DMS53 (cell line): ENCODE results near the gene OSTF1.
A peak's percentile ranks its signal among the peaks of the same experiment; 100 is the strongest.

ENCODE experiments used
- DNase-seq: peaks from one replicate; lab custom pipeline; 2025; lab: John Stamatoyannopoulos, UW

Gene OSTF1

DNA sequence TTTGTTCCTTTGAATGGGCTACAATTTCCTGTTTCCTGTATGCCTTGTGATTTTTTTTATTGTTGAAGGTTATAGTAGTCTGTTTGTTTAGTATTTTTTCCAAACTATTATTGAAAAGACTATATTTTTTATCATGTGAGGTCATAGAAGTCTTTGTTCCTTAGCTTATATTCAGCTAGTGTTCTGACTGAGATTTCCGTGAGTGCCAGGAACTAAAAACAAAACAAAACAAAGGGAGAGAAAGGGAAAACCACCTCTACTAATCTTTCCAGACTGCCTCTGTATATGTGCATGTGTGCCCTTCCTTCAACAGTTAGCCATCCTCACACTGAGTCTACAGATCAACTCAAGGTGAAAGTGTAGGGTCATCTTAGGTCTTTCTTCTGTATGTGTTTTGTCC is 79.0 kb downstream of the OSTF1 start:
- peak; percentile 8 for DNase-seq

DNA sequence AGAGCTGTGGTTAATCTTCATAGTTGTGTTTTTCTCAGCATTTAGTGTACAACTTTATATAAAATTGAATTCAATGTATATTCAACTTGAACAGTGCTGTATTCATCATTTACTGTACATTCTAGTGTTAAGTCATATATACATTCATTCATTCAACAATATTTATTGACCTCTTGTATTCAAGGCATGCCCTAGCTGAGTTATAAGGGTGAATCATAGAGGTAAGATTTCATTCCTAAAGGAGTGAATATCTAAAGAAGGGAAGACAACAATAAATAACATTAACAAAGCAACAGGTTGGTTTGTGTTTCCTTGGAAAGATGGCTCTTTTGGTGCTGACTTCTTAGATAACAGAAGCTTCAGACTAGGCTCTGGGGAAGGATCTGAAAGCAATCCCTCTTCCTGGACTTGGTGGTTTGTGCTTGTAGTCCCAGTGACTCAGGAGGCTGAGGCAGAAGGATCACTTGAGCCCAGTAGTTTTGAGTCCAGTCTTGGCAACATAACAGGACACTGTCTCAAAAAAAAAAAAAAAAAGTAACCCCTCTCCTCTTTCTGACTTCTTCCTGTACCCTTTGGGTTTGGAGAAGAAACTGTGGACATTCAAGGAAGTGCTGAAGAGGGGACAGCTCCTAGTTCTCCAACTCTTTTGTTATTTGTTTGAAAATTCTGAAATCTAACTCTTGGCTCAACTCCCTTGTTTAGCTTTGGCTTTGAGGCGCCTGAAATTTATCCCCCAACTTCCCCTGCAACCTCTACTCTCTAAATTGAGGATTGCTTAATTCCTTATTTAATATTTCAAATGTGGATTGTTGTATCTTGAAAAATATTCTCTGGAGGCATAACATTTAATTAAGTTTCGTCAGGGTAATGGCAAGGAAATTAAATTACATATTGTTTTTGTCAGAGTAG is 80.2 kb downstream of the OSTF1 start:
- DNase-seq: no peak

GRCh38 chr9:75169623-75170022 is 81.3 kb downstream of the OSTF1 start:
- DNase-seq: no peak

- DNase-seq: no peak
These were observed 82.6 kb downstream of the OSTF1 start for GRCh38 chr9:75170898-75171360.

GRCh38 chr9:75175395-75175794 is 87.1 kb downstream of the OSTF1 start:
- no peak for DNase-seq

DNA sequence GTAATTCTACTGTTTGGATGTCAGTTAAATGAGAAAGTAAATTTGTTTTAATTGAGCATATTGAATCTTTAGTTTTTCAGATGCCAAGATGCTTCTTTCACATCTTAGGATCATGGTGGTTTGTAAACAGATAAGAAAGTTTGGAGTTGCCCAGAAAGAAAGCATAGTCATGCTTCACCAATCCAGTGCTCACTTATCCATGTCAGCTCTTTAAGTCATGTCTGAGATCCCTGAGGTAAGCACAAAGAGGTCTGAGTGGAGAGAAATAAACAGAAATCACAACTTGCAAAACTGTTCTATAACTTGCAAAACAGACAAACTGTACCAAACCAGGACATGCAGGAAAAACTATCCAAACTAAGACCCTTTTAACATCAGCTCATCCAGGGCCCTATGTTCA is 87.7 kb downstream of the OSTF1 start:
- DNase-seq: no peak

DNA sequence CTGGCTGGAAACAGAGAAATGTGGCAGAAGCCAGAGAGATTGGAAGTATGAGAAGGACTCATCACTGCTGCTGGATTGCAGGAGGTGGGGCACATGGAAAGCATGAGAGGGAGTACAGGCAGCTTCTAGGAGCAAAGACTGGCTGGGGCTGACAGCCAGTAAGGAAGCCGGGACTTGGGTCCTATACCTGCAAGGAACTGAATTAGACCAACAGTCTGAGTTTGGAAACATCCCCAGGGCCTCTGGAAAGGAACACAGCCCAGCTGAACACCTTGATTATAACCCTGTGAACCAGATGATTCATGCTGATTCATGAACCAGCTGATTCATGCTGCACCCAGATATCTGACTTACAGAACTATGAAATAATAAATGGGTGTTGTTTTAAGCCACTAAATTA is 93.4 kb downstream of the OSTF1 start:
- peak; percentile 9 for DNase-seq

- DNase-seq: no peak
These were observed 95.0 kb downstream of the OSTF1 start for GRCh38 chr9:75183306-75183705.

DNA sequence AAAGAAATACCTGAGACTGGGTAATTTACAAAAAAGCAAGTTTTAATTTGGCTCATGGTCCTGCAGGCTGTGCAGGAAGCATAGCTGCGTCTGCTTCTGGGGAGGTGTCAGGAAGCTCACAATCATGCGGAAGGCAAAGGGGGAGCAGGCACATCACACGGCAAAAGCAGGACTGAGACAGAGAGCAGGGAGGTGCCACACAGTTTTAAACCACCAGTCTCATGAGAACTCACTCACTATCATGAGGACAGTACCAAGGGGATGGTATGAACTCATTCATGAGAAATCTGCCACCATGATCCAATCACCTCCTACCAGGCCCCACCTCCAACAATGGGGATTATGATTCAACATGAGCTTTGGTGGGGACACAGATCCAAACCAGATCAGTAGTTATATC is 96.2 kb downstream of the OSTF1 start:
- no peak for DNase-seq

GRCh38 chr9:75185585-75186170 is 97.4 kb downstream of the OSTF1 start:
- DNase-seq: peak; percentile 61

- peak; percentile 39 for DNase-seq
These were observed 98.6 kb downstream of the OSTF1 start for GRCh38 chr9:75186767-75187380.

GRCh38 chr9:75188756-75189155 is 100.4 kb downstream of the OSTF1 start:
- DNase-seq: no peak

DNA sequence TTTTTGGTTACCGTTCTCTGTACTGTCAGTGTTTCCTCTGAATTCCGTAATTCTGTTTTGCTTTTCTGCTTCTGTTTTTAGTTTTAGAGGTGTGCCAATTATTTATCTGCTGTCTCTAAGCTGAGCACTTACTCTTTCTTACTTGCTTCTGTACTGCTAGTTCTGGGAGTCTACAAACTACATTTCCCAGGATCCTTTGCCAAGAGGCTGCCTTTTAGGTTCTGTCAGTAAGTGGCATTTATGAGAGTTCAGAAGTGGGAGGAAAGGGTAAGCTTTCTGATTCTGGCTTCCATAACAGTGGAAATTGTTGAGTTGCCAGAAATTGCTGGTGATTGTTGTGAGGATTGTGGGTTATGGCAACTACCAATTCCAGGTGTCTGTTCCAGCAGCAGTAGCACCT is 102.4 kb downstream of the OSTF1 start:
- no peak for DNase-seq
